ENCODE measurements around the gene RALGAPB.

RALGAPB gene

DNA sequence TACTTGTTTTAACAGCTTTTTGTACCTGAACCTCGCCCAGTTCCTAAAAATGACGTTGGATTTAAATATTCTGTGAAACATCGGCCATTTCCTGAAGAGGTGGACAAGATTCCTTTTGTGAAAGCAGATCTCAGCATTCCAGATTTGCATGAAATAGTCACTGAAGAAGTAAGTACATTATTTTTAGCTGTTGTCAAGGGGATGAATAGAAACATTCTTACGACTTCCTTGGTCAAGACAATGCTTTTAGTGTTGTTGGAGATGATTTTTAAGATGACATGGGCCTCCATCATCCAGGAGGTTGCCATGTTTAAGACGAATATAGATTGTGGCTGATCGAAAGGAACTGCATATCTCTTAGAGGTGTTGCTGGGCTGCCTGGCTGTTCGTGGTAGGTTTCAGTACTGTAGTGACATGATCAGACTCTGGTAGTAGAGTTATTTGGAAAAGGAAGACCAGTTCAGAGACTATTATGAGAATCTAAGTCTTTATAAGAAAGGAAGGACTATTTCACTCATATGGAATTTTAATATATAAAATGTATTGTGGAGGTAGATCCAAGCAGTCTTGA is 78.5 kb downstream of the RALGAPB start:
- DNase-seq, result no peak

DNA sequence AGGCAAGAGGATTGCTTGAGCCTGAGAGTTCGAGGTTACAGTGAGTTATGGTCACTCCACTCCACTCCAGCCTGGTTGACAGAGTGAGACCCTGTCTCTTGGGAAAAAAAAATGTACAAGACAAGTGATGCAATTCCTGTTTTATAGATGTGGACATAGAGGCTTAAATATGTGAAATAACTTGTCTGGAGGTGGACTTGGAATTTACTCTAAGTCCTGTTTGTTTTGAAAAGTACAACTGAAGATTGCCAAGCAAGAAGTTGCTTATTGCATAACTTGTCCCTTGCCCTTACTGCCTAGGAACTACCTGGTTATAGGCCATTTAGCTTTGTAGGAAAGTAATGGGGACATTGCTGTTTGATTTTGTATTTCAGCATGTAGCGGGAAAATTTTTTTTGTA is 82.3 kb downstream of the RALGAPB start:
- no peak for DNase-seq

DNA sequence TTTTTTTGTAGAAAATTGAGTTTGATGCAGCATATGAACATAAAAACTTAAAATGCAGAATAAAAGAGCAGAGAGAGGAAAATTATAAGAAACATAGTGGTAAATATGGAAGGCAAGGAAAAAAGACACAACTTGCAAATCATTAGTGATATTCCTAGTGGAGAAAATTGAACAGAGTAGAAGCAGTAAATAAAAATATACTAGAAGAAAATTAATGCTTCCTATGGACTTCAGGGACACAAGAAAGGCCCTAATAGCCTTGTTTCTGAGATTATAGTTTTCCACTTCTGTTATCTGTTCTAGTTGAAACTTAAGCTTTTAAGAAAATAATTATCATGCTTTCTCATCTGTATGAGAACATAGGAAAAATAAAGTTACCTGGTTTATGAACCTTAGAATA is 82.8 kb downstream of the RALGAPB start:
- DNase-seq, result no peak

DNA sequence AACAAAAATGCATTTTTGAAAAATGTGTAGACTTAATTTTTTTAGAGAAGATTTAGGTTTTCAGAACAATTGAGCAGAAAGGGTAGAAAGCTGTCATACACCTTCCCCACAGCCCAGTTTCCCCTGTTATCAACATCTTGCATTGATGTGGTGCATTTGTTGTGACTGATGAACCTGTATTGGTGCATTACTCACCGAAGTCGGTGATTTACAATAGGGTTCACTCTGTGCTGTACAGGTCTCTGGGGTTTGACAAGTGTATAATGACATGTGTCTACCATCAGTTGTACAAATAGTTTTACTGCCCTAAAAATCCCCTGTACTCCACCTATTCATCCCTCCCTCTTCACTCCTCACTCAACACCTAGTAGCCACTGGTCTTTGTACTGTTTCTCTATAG is 84.5 kb downstream of the RALGAPB start:
- no peak for DNase-seq

DNA sequence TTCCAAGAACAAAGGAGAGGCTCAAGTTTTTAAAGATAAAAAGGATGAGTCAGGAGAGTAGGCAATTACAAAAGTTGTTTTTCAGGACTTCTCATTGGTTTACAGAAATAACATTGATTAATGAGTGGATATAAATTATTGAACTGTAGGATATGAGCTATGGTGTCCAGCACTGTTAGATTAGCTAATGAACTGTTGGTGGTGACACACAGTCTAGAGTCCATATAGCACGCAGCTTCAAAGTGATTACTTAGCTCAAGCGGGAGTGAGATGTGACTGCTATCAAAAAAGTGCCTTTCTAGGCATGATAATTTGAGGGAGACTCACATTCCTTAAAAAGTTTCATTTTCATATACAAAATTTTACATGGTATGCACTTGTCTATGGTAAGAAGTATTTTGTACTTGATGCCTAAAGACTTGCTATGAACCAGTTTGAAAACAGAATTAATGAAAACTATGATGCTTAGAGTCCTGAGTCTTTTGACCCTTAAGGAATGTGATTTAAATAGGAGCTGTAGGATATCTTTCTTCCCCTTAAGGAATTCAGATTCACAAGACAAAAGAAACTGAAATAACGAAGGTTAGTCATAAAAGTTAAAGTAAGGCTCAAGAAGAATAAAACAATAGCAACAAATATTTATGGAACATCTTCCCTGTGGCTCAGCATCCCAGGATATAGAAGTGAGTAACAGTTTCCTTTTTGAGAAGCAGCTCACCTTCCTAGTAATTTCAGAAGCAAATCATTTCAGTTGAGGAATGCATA is 86.1 kb downstream of the RALGAPB start:
- no peak for DNase-seq

DNA sequence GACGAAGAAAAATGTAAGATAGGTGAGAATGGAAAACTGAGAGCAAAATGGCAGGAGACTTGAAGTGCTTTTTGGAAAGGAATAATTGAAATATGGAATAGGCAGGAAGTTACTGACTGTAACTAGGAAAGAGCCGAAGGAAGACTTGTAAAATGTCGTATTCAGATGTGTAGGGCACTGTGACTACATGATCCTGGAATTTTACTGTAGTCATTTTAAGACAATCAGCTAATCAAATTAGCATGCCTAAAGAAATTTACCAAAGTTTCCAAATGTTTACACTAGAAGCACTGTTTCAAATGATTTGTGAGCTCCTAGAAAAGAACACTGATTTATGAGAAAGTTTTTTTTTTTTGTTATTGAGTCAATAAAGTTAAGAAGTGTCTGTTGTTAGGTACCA is 87.1 kb downstream of the RALGAPB start:
- DNase-seq, result no peak

DNA sequence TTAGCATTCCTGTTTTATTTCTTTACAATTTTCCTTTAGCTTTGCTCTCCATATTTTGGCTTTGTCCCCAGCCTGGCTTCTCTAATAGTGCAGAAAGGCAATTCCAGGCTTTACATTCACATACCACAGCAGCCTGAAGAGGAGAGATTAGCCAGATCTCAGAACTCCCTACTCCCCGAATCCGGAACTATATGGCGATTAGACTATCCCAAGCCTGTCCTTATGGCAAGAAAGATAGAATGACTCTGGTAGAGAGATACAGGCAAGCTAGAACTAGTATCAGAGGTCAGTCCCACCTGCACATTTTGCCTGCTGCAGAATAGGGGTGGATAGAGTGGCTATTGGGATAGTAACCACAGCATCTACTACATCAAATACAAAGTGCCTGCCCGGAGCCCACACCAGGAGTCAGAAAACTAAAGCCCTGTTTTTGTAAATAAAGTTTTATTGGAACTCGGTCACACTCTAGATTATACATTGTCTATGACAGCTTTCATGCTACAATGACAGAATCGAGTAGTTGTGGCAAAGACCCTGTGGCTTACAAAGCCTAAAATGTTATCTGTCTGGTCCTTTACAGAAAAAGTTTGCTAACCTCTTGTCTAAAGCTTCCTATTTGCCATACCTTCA is 91.3 kb downstream of the RALGAPB start:
- DNase-seq, result no peak

DNA sequence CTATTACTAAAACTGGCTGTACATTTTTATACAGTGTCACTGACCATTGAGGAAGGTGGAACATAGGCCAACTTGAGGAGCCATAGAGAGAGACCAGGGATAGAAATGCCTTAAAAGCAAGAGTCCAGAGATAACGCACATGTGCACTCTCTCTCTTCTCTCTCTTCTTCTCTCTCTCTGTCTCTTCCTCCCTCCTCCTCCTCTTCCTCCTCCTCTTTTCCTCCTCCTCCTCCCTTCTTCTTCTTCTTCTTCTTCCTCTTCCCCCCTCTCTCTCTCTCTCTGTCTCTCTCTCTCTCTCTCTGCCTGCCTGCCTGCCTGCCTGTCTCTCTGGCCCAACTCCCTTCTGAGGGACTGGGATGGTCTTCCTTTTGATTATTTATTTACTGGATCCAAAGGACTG is 92.0 kb downstream of the RALGAPB start:
- no peak for DNase-seq

DNA sequence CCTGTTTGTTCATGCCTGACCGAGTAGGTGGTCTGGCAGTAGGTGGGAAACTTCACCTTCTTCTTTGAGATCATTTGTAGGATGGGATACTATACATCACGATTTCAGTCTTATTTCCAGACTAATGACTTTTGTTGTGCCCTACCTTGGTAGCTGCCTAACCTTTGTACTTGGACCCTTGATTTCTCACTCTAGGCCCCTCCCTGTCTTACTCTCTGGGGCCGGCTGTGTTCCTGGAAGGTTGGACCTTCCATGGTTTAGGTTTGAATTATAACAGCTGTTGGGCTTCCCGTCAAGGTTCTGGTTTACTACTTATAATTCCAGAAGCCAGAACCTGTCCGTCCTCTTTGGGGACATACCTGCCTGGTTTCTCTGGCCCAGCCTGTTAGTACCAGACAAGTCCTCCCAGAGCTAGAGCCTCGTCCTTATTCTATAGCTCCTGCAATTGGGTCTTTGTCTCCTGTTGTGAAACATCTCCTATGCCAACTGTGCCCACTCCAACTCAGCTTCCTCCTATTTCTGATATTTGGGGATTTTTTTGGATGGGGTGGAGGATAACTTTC is 93.5 kb downstream of the RALGAPB start:
- no peak for DNase-seq

DNA sequence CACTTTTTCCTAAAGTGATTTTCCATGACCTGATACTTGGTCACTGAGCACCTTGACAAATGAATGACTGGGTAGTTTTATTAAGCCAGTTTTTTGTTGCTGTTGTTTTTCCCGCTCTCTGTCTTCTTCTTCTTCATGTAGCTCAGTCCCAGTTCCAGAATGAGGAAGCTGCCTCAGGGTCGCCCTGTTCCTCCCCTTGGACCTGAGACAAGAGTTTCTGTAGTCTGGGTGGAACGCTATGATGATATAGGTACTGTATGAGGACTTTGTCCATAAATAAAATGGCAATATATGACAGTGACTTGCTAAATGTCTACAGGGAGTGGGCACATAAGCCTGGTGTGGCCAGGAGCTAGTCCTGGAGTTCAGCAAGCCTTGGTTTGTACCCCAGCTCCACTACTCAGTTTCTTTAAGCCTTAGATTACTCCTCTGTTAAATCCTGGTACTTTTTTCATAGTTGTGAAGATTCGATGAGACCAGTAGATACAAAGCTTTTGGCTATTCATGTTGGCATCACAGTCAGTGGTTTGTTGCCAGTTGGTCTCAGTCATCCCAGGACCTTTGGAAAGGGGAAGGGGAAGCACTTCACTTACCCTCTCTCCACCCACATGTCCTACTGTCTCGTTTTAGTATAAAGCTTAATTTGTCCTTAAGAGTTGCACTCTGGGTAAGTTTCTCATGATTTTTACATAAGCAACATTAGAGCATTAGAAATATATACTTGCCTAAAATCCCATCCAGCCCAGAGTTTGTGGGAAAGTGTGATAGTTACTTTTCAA is 97.3 kb downstream of the RALGAPB start:
- DNase-seq, result no peak

DNA sequence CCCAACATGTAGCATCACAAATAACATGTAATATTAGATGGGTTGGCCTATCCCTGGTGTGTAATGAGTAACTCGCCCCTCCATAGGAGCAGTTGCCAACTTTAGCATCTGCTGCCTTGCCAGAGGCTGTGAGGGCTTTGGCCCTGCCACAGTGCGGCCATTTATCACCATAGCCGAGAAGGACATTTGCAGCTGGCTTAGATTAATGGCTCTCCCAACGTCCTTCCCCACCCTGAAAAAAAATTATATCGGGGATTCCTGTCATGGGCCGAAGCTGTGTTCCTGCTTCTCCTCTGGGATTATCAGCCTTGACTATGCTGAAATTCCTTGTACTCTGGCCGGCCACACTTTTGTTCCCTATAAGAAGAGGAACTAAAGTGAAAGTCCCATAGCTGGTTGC is 100.8 kb downstream of the RALGAPB start:
- no peak for DNase-seq

DNA sequence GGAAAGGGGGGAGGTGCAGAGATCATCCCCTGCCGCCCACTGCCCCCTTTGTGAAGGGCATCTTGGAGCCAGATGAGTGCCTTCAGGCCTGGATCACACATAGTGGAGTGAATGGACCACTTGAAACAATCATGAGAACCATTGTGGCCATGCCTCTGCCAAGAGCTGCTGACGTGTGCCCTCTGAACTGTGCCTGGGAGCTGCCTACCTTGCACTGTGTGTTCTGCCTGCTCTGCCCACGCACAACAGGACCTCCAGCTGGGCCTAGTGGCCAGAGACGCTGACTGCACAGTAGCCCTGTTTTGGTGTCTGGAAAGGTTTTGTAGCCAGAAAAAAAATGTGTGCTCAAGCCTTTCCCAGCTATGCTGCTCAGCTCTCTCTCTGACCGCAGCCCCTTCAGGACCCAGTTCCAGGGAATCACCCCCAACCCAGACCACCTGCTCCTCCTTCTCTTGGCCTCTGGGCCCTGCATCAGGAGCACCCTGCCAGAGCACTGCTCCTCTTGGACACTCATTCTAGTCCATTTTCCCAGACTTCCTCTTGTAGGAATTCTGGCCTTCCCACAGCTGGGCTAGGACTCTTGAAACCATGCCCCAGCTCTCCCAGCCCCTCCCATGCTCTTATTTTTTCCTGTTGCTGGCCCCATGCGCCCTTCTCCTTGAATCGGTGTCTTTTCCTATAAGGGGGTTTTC is 106.7 kb downstream of the RALGAPB start:
- DNase-seq, result no peak

DNA sequence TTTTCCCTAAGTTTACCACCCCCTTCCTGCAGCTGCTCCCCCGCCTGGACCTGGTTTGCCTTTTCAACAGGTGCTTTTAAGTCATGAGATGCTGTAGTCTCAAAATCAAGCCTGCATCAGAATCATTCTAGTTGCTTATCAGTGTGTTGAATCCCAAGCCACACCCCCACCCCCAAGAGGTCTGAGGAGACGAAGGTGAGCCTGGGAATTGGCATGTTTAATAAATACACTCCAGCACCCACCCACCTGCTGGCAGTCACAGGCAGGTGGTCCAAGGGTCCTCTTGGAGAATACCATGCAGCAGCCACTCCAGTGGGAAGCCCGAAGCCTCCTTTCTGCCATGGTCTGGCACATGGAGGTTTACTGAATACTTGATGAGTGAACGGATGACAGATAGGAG is 107.3 kb downstream of the RALGAPB start:
- DNase-seq, result peak; percentile 17

DNA sequence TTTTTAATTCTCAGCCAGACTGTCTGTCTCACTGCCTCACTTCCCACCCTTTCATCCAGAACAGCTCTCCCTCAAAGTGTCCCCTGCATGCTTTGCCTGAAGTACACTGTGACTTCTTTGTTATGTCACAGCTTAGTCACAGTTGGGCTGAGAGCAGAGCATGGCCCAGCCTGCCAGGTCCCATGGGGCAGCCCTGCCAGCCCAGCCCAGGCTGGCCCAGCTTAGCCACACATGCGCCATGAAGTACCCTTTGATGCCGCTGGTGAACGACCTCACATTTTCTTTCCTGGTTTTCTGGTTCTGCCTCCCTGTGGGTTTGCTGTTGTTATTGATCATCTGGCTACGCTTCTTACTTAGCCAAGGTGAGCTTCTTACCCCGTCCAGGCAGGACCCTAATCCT is 108.4 kb downstream of the RALGAPB start, which contains the start of gene ADIG:
Gene ADIG, plus strand, starts transcription at position 185 of the 400 bp plus-strand sequence. Its CDS starts 54 bp downstream, at position 239.
- peak; percentile 83 for DNase-seq

DNA sequence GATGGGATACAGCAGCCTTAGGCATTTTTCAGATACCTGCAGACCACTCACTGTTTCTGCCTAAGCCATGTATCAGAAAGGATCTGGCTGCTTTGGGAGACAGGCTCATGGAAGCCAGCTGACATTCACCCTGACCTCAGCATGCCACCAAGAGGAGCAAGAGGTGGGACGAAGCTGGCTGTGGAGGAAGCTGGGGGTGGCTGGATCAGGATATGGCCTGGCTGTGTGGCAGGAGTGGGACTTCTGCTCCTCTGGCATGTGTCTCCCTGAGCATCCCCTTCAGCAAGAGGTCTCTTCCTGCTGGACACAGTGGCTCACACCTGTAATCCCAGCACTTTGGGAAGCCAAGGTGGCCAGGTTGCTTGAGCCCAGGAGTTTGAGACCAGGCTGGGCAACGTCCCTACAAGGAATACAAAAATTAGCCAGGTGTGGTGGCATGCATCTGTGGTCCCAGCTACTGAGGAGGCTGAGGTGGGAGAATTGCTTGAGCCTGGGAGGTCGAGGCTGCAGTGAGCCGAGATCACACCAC is 109.3 kb downstream of the RALGAPB start:
- no peak for DNase-seq

DNA sequence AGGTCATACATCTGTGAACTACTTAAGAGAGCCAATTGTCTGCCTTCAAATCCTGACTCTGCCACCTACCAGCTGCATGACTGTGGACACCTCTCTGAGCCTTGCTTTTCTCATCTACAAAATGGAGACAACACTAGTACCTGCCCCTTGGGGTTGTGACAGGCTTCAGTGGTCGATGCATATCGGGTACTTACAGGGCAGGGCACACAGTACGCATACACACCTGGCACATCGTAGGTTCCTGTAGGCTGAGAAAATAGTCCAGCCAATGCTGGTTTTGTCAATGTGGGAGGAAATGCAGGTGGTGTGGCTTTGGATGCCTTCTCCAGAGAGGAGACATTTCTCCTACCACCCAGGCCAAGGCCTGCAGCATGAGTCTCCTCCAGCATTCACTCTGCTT is 110.7 kb downstream of the RALGAPB start:
- DNase-seq, result no peak

DNA sequence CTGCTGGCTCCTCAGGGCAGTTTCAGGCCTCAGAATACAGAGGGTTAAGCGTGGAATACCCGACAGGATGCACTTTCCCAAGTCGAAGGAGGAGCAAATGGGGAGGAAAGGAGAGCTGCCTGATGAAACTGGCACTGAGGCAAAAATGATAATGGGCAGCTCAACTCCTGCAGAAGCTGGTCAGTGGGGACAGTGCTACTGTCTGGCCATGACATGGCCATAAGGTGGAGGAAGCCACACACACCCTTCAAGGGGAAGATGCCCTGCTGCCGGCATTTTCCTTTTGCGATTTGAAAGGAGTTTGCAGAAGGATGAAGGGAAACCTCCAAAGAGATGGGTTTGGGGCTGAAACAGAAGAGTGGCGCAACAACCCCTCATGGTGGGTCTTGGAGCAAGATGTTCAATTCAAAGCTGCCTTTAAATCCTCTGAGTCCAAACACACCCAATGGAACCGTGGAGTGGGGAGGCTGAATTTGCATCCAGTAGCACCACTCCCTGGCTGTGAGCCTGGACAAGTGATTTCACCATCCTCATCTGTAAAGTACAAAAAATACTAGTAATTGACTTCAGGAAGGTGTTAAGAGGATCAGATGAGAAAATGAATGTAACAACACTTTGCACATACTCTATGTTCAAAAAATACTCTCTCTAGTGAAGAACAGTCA is 111.6 kb downstream of the RALGAPB start:
- DNase-seq, result no peak

DNA sequence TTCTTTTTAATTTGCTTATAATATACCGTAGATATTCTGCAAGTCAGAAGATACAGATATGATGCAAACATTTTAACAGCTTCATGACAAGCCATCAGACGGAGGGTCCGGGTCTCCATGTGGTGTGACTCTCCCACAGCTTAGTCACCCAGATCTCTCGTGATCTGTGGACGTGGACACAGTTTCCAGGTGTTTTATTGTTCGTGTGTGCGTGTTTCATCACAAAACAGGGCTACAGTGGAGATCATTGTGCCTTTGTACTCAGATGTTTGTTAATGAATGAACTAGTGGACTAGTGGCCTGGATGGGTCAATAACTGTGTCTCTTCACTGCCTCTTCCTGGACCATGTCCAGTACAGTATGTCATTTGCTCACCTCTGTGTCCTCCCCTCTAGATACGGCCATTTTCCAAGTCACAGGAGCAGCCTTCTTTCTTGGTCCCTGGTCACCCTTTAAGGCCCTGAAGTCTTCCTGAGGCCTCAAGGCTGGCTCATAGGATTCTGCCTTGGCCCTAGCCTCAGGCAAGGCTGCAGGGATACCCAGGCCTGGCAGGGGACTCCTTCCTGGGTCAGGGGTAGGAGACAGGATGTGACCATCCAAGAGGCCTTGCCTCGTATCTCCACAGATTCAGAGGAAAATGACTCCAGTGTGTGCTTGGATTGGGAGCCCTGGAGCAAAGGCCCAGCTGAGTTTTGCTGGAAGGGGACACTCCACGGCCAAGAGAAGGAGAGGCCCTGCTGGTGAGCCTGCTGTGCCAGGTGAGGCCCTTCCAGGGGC is 112.9 kb downstream of the RALGAPB start:
- no peak for DNase-seq

DNA sequence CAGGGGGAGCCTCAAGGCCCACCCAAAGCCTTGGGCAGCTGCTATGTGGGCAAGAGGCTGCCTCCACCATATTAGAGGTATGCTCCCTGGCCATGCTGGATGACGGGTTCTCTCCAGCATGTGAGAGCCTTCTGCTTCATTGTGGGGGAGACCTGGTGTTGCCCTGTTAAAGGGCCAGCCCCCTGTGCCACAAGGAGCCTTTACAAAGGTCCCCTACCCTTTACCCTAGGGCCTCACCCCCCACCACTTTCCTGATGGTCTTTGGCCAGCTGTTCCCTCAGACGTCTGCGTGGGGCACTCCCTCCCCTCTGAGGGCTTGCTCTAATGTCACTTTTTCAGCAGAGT is 113.5 kb downstream of the RALGAPB start:
- DNase-seq, result no peak

DNA sequence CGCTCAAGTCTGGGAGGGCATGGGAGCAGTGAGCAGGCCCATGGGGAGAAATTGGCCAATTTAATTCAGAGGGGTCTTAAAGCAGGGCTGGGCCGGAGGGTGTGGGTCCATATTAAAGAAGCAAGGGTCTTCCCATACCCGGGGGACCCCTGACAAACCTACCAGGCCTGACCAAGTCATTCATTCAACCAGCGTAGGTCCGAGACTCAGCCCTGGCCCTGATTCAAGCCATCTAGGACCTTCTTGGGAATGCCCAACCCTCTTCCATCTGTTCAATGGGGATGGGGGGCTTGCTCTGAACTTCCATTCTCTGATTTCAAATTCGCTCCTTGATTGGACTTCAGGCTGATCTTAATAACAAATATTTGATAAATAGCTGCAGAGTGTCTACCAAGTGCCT is 115.7 kb downstream of the RALGAPB start:
- DNase-seq, result no peak

DNA sequence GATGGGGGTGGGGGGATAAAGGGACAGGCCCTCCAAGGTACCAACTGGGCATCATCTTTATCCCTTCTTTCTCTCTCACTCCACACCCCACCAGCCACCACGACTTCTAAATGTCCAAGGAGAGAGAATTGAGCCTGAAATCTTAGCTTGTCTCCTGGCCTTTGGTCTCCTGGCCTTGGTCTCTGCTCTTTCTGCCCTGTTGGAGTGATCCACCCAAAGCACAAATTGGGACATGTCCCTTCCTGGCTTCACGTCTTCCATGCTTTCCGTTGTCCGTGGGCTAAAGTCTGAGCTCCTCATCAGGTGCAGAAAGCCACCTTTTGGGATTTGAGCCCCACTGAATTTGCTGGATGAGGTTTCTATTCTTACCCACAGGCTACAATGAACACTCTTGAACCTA is 116.7 kb downstream of the RALGAPB start:
- no peak for DNase-seq

Measured in NCI-H345 (cell line).